HG03354 (cell line): ENCODE data around the gene WDR4.
"Not testable (repeated sequence)": the region's sequence is repeated elsewhere in the genome, so short reads cannot be mapped to it uniquely, and the experiment has no call there.

Experiments used
- ATAC-seq: cut with Tn5 transposase; IDR thresholded peaks from one replicate; pipeline ENCODE4 v1.9.1; 2021; ENCODE audit warnings: mild to moderate bottlenecking; ENCODE audit not compliant: unreplicated experiment, poor library complexity, severe bottlenecking

WDR4 gene

DNA sequence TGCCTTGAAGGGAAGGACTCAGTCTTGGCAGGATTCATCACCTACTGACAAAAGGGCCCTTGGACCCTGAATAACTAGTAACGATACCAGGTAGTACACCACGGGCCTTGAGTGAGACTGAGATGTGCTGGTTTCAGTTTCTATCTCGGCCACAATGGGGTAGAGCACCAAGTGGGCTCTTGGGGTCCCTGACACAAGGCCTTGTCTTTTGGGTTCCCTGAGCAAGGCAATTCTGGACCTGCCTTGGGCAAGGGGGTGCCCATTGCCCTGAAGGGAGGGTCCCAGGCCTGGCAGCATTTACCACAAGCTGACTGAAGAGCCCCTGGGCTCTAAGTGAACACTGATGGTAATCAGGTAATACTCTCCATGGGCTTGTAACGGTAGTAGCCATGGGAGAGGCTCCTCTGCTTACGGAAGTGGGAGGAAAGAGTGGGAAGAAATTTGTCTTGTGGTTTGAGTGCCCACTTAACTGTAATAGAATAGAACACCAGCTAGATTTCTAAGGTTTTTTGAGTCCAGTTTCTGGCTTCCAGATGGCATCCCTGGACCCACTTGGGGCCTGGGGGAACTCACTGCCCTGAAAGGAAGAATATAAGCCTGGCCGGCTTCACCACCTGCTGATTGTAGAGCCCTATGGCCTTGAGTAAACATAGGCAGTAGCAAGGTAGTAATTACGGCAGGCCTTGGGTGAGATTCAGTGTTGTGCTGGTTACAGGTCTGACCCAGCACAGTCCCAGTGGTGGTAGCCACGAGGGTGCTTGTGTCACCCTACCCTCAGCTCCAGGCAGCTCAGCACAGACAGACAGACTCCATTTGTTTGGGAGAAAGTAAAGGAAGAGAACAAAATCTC is 58.5 kb downstream of the WDR4 start:
- ATAC-seq, result no peak

DNA sequence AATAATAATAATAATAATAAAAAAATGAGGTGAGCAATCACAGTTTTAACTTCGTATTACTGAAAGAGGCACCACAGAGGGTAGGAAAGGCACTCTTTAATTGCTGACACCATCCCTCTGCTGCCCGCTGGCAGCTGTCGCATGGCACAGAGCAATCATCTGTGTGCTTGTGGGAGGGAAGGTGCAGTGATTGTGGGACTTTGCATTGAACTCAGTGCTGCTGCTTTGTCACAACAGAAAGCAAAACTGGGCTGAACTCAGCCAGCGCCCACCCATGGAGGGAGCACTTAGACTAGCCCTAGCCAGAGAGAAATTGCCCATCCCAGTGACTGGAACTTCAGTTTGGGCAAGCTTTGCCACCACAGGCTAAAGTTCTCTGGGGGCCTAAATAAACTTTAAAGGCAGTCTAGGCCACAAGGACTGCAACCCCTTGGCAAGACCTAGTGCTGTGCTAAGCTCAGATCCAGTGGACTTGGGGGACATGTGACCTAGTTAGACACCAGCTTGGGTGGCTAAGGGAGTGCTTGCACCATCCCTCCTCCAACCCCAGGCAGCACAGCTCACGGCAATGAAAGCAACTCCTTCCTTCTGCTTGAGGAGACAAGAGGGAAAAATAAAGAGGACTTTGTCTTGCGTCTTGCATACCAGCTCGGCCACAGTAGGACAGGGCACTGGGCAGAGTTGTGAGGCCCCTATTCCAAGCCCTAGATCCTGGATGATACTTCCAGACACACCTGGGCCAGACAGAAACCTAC is 59.3 kb downstream of the WDR4 start:
- no peak for ATAC-seq

DNA sequence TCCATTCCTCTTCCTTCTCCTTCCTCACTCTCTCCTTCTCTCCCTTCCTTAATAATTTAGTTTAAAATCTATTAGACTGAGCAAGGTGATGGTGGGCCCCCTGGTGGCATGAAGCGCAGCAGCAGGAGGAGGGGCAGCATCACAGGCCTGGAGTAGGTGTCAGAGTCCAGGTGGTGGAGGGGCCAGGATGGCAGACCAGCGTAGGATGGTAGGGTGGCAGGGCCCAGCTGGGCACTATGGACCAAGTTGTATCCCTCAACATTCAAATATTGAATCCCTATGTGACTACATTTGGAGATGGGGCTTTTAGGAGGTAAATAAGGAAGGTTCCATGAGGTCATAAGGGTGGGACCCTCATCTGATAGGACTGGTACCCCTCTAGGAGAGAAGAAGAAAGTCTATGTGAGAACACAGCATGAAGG is 61.0 kb downstream of the WDR4 start:
- no peak for ATAC-seq

DNA sequence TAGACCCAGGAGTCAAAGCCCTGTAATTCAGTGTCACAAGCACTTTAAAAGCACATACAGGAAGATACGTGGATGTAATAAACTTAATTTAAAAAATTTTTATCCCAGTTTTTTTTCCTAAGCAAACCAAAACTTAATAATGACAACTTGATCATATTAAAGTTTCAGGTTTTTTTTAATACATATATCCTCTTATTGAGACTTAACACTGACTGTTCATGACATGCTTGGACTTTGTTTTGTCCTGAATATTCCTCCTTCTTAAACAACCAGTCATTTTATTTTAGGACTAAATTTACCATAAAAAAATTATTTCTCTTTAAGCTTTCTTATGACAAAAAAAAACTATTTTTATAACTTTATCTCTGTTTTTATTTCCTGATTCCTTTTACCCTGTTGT is 64.1 kb downstream of the WDR4 start:
- ATAC-seq, result no peak

DNA sequence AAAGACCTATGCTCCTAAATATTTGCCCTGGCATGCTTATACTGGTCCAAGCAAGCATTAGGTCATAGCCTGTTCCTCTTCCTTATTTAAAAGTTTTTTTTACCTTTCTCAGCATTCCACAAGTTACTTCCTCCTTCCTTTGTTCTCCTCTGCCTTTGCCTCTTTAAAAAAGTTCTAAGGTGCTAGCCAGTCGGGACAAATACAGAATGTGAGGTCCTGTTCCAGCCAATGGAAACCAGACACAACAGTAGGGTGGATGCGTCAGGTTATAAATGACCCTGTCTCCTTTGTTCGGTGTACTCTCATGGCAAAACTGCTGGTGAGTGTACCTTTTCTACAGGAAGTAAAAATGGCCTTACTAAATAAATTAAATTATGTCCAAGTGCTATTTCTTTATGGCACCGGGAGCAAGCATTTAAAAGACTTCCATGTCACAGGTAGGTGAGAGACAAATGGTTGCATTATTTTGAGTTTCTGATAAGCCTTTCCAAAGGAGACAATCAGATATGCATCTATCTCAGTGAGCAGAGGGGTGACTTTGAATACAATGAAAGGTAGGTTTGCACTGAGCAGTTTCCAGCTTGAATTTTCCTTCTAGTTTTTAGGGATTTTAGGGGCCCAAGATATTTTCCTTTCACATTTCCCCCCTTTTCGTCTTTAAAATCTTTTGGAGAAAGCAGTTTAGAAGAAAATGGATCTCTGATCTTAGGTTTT is 66.7 kb downstream of the WDR4 start:
- not testable (repeated sequence) for ATAC-seq

DNA sequence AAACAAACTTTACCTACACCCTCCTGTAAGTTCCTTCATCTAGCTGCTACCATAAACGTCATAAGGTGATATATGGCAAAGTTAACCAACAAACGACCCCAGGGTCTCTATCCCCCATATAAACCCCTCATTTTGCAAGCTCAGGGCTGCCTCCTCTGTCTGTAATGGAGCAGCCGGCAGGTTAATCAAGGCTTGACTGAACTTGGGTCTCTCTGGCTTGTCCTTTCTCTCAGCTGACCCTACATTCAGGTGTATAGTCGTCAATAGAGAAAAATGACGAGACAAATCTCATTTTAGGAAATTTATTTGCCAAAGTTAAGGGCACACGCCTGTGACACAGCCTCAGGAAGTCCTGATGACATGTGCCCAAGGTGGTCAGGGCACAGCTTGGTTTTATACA is 67.4 kb downstream of the WDR4 start:
- ATAC-seq, result no peak

DNA sequence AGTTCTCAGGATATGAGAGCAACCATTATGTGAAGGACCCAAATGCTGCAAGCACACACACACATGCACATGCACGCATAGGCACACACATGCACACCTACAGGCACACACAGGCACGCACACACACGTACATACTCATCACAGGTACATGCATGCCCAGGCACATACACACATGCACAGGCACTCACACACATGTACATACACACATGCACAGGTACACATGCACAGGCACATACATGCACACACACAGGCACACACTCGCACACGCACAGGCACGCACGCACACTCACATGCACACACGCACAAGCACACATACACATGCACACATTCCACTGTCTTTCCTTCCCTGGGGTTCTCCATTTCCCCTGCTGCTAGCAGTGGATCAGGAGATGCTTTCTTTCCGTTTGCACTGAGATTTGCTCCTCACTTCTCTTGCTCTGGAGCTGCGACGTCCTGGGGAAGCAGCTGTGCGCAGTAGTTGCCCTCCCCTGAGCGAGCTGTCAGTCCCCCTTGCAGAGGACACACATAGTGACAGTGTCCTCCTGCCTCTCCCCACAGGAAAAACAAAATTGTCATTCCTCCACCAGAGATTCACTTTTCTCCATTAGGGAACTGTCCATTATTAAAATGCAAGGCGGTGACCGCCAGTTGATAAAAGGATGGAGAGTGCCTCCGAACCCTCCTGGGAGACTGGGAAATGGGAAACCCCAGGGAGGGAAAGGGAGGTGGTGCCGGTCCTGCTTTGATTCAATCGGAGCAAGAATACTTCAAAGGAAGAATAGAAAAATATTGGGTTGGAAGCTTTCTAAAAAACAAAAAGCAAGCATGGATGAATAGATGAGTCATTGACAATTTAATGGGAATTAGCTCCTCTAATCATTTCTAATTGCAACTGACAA is 69.5 kb downstream of the WDR4 start:
- ATAC-seq, result no peak

DNA sequence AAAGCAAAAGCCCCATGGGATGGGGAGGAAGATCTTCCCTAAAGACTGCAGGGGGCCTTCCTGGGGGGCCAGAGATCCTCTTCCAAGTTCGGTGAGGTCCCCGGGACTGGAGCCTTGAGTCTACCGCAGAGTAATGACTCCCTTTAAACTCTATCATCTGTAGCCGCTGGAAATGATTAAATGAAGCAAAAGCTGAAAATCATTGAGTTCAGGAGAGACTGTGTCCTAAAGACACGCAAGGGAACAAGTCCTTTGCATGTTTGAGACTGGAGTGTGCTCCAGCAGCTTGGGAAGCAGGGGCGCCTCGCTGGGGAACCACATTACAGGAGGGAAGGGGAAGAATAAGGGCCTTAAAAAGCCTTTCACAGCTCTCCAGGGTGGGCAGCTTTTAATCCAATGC is 70.2 kb downstream of the WDR4 start:
- ATAC-seq, result no peak

DNA sequence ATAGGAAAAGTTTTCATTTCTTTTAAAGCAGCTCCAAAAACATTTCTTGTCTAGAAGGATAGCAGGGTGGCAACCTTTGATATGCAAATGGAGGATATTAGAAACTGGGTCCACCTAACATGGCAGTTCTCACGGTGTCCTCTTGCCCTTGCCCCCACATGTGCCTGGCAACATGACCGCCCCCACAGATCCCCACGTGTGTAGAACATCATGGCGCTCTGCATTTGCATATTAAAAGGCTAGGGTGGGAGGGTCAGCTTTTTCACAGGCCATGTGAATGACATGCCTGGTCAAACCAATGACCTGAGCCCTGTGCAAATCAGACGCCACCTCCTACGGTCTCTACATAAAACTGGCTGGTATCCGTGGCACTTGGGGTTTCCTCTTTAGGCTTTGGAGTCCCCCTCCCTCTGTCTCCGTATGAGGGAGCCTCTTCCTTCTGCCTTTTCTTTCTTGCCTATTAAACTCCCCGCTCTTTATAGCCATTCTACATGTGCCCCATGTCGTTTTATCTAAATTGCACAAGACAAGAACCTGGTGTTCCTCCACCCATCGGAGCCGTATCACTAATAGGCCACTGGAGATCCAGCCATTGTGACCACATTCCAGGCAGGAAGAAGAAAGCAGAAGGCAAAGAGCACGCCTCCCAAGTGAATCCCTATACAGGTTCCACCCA is 71.3 kb downstream of the WDR4 start:
- no peak for ATAC-seq

DNA sequence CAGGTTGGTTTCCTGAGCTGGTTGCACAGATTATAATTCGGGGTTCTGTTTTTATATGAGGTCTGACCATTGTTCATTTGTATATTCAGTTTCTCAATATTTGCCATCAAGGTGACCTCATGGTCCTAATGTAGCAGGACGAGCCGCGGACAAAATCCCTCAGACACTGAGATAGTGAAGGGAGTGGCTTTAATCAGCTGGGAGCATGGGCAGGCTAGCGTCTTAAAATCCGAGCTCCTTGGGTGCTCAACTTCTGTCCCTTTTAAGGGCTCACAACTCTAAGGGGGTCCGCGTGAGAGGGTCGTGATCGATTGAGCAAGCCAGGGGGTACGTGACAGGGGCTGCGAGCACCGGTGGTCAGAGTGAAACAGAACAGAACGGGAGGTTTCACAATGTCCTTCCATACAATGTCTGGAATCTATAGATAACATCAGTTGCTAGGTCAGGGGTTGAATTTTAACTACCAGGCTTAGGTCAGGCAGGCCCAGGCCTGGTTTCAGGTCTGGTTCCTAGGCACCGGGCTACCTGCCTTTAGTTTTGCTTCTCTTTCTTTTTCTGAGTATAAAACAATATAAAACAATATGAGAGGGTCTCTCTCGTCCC is 71.9 kb downstream of the WDR4 start:
- ATAC-seq, result not testable (repeated sequence)

DNA sequence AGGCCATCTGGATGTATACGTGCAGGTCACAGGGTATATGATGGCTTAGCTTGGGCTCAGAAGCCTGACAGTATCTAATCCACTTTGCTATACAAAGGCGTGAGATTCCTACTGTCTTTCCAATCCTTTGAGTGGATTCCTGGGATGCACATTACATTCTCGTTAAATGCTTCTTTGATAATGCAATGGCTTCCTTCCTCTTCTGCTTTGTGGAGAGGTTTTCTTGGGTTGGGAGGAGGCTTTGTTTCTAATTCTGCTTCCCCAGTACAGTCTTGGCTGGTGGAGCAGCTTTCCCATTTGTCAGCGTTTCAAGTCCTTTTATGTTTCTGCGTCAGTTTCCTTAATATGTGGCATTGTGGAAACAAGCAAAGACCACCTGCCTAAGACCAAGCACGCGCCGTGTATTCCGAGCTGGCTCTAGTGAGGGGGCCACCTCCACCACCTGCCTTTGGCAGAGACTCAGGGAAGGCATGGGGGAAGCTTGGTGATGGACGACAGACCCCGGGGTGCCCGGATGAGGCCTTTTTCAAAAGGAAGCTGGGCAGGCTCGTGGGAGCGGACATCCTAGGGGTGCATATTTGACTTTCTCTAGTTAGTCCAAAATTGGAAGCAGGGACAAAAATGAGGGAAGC is 72.7 kb downstream of the WDR4 start:
- no peak for ATAC-seq

DNA sequence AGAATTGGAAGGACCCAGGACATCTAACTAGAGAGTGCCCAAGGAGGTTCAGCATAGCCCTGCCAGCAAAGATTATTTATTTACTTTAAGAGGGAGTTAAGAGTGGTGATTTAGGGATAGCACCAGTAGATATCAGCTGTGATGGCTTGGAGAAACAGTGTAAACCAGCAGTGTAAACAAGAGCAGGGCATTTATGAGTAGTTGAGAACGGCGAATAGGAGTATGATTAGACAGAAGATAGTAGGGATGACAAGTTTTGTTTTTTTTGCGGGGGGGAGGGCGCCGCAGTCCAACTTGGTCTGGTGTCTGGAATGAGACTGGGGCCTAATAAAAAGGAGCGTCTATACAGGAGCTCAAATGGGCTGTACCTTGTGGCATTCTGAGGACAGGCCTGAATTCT is 77.7 kb downstream of the WDR4 start:
- not testable (repeated sequence) for ATAC-seq

DNA sequence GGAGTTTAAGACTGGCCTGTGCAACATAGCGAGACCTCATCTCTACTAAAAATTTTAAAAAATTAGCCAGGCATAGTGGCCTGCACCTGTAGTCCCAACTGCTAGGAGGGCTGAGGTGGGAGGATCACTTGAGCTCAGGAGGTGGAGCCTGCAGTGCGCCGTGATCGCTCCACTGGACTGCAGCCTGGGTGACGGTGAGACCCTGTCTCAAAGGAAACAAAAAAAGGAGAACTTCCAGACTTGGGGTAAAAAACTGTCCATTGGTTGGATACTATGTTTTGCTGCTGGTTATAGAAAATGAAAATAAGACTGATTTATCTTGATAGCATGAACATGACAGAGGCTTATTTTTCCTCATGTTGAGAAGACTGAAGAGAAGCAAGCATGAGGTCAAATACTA is 79.4 kb downstream of the WDR4 start:
- ATAC-seq, result no peak

DNA sequence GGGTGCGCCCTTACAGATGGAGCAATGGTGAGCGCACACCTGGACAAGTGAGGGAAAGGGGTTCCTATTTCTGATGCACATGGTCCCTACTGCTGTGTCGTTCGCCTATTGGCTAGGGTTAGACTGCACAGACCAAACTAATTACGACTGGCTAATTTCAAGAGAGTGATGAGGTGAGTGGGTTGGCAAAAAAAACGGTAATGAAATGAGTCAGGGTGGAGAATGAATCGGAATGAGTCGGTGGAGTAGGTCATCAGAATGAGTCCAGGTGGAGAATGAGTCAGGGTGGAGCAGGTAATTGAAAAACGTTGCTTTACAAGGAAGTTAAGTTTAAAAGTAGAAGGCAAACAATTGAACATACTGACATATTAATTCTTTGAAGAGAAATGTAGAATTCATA is 79.8 kb downstream of the WDR4 start:
- ATAC-seq, result no peak
